ENCODE data around the gene FOXN3.

FOXN3 gene

DNA sequence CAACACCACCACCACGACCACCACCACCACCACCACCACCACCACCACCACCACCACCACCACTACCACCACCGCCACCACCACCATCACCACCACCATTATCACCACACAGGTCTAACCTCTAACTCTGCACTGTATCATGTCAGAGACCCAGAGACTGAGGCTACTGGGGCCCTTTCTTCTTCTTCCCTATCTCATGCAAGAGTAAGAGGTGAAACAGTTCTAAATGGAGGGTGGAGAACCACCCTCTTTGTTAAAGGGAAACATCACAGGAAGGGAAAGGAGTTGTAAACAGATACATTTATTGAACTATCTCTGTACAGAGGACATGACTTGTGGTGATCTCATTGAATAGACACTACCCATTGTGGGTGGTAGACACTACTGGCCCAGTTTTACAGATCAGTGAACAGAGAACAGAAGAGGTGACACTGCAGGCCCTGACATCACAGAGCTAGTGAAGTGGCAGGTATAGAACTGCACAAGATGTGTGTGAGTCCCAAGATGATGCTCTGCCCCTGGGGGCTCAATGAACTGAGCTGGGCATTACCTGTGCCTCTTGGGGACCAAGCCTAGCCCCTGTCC lies 91.6 kb downstream of the FOXN3 start:
- no peak for DNase-seq

DNA sequence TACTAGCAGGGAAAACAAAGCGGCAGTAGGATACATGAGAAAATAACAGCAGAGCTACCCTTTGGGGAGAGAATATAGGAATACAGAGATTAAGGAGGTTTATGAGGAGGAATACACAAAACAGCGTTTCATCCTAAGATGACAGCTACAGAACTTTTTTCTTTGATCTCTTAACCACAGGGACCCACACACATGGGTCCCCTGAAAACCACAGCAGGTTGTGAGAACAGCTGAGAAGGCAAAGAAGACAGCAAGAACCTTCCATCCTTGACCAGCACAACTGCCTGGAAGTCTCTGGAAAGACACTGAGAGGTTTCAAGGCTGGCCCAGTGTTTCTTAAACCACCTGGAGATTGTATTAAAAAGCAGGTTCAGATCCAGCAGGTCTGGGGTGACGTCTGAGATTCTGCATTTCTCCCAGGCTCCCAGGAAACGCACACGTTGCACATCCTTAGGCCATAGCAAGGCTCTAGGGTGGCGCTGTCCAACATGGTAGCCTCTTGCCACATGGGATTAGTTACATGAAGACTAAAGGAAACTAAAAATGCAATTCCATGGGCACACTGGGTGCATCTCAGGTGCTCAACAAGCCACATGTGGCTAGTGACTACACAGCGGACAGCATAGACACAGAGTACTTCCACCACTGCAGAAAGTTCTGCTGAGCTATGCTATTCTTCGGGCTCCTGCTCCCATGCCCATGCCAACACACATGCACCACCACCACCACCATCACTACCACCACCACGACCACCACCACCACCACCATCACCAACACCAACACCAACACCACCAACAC lies 92.3 kb downstream of the FOXN3 start:
- DNase-seq, result no peak

DNA sequence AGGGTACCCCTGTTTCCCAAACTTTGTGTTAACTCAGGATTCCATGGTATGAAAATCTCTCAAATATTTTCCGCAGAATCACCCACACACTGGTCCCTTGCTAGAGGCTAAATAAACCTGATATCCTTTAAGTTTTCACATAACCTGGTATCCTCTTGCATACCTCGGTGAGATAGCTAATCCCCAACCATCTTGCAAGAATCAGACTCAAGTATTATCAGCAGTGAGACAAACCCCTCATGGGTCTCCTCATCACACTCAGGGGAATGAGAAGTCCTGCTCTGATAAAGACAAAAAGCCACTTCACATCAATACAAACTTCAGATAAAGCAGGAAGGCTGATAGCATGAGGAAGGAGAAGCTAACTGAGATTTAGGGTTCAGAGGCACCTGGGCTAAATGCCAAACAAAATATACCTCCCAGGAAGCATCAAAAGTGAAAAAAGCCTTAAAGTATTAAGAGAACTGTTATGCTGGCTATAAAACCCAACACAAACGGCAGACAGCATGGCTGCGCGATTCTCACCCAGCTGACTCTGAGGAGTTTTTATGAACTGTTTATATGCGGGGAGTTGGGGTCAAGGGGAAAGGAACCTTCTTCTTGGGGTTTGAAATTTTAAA lies 96.5 kb downstream of the FOXN3 start:
- no peak for DNase-seq

DNA sequence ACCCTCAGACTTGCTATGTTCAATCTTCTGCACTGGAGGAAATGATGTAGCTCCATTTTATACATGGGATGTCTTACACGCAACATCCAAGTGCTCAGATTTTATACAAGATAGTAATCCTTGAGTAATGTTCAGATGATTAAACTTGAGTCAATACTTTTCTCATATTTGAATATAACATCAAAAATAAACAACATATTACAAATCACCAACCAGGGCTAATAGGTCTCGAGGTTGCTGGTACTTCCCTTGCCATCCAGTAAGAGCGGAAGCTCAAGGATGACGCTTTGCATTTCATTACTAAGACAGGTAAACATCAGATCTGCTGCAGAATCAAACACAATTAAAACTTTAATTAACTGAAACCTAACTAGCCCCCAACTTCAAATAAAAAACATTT lies 97.3 kb downstream of the FOXN3 start:
- DNase-seq, result no peak

- DNase-seq, result no peak
Observed at GRCh38 chr14:89317051-89317691, 99.9 kb downstream of the FOXN3 start.

GRCh38 chr14:89315493-89316470 lies 101.3 kb downstream of the FOXN3 start:
- DNase-seq, result no peak

- no peak for DNase-seq
Observed at GRCh38 chr14:89314274-89314673, 102.8 kb downstream of the FOXN3 start.

DNA sequence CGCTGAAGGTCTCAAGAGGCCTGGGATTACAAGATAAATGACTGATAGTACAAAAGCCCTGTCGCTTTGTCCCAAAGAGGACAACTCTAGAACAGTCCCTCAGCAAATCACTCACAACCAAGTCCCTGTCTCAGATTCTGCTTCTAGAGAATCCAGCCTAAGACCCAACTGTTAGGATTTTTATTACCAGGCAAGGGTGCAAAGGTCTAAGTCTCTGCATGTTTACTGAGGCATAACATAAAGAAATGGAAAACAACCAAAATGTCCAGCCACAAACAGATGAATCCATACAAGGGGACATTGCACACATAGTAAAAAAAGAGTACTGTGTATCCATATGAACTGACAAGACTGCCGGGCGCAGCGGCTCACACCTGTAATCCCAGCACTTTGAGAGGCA lies 104.1 kb downstream of the FOXN3 start:
- DNase-seq, result no peak

DNA sequence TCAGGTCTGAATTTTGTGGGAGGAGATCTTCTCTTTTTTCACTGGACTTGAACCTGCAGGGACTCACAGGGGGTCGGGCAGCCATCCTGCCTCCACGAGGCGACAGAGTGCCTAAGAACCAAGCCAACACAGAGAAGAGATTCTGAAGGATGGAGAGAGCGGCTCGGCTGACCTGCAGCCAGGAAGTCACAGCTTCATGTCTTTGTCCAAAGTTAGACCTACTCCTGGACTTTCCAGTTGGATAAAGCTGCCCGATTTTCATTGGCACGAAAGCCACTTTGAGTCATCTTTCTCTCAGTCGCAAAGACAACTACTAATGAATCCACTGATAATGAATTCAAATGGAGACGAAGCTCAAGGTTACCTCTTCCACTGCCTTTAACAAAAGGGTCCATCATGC lies 106.8 kb downstream of the FOXN3 start:
- no peak for DNase-seq

DNA sequence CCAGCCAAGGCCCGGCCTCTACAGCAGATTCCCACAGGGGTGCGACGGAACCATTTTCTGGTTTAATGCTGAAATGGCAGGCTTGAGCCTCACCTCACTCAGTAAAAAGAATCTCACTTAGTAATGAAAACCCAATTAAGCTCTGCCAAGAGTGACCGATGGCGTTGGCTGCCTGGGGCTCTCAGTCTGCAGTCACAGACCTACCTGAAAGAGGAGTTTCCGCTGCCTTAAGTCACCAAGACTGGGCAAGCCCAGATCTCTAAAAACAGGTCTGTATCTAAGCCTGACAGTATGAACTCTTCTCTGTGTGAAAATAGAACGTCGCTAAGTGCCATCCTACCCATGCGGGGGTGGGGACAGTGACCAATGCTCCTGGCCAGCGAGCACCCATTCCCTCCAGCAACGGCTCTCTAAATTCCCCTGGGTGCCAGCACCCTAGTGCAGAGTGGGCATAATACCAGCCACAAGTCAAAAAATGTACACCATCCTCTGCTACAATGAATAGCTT lies 107.3 kb downstream of the FOXN3 start:
- DNase-seq, result no peak

GRCh38 chr14:89308232-89308959 lies 108.6 kb downstream of the FOXN3 start:
- DNase-seq, result no peak

DNA sequence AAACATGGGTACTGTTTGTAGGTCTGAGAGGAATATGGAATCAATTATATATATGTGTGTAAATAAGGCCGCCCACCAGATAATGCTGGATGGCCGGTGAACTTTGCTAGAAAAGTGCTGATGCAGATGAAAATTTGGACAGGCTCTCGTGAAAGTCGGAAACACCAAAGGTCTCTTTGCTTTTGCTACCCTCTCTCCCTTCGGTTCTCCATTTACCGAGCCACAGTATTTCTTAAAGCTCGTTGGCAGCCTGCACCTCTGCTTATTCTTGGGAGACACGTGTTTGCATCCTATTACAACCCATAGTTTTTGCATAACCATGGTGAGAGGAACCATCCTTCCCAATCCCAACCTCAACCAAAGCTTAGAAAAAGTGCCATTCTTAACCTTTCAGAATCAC lies 109.6 kb downstream of the FOXN3 start:
- DNase-seq, result no peak

DNA sequence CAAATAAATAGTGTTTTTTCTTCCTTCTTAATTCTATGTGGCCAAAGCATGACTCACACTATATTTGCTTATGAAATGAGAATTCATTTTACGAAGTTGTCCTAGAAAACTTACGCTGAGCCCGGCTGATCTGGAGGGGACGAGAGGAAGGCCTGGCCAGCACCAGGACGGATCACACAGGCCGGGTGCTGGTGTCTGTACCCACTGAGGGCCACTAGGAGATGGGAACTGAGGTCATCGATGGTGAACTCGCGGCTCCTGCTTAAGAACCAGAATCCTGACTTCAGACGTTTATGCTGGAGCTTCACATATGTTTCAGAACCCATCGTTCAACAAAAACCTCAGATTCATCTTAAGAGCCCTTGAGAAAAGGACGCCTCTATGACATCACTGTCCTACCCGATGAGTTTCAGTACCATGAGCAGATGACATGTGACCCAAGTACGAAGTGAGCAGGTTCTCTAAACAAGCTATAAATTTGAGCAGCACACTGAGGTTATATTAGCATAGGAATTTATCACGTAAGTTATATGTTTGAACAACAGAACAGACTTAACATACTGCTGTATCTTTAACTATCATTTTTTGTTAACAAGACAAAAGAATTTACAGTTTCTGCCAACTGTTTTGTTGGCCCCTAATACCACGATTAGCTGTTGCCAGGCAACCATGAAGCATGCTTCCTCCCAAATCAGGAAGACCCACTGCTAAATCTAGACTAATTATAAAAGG lies 111.9 kb downstream of the FOXN3 start:
- peak; percentile 19 for DNase-seq

DNA sequence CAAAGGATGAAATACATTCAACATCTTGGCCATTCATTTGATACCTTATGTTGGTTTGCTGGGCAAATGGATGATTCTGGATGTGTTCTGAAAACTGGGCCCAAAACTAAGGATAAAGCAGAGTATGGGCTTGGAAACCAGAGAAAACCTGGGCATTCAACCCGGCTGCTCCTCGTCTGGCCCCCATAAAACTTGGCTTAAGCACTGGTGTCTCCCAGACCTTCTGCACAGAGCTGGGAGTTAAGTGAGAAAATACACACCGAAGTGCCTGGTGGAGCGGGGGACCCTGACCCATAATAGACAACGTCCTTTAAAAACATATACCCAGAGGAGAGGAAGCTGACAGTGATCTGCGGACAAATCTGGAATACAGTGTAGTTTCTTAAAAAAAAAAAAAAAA lies 112.5 kb downstream of the FOXN3 start:
- DNase-seq, result no peak

DNA sequence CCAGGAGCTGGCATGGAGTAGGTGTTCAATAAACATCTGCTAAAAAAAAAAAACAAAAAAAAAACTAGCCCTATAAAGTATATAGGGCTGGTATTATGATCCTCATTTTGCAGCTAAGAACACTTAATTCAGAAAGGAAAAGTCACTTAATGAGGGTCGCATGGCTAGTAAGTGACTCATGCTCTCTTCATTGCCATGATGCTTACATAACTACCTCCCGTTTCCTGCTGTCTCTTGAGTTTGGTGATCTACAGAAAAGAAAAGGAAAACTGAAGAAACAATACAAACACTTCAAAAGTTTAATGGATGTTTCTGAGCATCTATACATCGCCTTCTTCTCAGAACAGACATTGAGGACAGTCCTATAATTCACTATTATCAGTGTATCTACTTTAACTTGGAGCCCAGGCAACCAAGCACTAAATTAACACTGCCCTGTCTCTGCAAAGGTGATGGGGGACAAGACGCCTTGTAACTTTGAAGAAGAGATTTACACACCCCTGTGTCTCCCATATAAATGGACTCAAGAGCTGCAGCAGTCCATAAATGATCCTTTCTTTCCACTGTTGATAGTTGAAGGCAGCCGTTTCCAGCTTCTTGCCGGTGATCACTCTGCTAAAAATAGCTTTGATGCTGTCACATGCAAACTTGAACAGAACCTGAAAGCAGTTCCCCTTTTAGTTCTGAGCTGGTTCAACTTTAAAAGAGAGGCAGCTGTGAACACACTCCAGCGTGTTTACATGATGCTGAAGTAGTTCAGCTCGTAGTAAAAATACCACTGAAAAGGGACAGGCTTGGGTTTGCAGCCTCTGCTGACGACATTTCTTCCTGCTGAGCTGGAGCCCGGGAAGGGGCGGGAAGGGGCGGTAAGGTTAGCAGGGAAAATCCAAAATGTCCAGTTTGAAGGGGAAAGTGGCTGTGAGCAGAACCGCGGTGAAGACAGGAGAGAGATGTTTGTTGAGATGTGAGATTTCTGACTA lies 113.3 kb downstream of the FOXN3 start:
- DNase-seq, result peak; percentile 30

GRCh38 chr14:89302396-89302950 lies 114.6 kb downstream of the FOXN3 start:
- no peak for DNase-seq

GRCh38 chr14:89299587-89299986 lies 117.4 kb downstream of the FOXN3 start:
- DNase-seq, result no peak

DNA sequence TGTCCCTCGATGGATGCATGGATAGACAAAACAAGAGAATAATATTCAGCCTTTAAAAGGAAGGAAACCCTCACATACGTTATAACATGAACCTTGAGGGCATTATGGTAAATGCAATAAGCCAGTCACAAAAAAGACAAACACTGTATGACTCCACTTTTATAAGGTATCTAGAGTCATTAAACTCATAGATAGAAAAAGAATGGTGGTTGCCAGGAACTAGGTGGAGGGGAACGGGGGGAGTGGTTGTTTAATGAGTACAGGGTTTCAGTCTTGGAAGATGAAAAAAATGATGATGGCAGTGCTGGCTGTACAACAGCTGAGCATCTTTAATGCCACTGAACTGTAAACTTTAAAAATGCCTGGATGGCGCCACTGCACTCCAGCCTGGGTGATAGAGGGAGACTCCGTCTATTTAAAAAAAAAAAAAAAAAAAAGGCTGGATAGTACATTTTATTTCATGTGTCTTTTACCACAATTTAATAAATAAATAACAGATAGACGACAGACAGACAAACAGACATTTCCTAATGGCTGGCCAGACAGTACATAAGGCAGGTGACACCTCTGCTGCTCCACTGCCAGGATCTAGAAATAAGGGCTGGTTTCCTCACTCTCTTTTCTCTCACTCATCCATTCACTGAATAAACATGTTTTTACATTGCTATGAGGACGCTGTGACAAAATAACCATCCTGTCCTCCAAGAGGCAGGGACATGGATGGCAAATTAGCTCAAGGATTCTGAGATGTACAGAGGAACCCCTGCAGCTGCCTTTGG lies 118.8 kb downstream of the FOXN3 start:
- no peak for DNase-seq
